Measurements from ENCODE around the gene SH3RF1.

The SH3RF1 gene

GRCh38 chr4:169070895-169071218 lies 199.9 kb downstream of the SH3RF1 start:
- no peak for TF ChIP-seq POLR2A (IDR thresholded peaks at IDR 0.05; ENCODE audit: low read depth, low read length)
- FAIRE-seq (no peak), DNase-seq (ENCODE audit: insufficient read length, low spot score) (no peak)

- DNase-seq (ENCODE audit: insufficient read length, low spot score), result peak; percentile 26
- no peak for TF ChIP-seq POLR2A (IDR thresholded peaks at IDR 0.05; ENCODE audit: low read depth, low read length)
- no peak for FAIRE-seq
Observed at GRCh38 chr4:169070071-169070894, 200.5 kb downstream of the SH3RF1 start.

DNA sequence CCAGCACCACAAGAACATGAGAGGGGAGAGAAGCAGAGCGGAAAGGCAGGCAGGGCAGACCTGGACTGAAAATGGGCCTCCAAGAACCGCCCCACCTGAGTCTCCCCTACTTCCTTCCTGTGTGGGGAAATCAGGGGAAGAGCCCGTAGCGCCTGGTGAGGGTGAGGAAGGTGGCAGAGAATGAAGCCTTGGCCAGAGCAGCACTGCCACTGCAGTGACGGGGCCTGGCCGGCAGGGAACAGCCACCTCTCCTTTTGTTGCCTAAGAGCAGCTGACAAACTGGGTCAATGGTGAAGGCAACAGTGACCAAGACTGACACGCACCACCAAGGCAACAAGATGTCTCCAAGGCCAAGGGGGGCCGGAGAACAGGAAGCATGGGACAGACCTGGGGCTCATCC lies 202.3 kb downstream of the SH3RF1 start:
- DNase-seq (ENCODE audit: insufficient read length, low spot score) (no peak), FAIRE-seq (no peak)
- no peak for TF ChIP-seq POLR2A (IDR thresholded peaks at IDR 0.05; ENCODE audit: low read depth, low read length)

DNA sequence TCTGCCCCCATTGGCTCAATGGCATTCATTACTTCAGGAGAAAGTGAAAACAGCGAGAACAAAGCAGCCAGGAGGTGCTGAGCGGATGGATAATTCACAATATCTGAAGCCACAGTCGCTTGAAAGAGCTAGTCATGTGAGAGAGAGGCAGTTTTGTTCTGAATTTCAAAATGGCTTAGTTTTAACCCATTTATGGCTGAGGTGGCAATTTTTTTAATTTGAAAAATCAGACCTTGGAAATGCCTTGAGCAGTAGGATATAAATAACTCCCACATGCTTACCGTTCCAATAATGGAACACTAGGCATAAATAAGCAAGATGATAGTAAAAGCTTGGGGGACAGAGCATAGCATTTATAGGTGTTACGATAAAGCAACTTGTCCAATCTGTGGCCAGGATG lies 203.8 kb downstream of the SH3RF1 start:
- no peak for TF ChIP-seq POLR2A (IDR thresholded peaks at IDR 0.05; ENCODE audit: low read depth, low read length)
- DNase-seq (ENCODE audit: insufficient read length, low spot score), result no peak
- no peak for FAIRE-seq

GRCh38 chr4:169064296-169064695 lies 206.5 kb downstream of the SH3RF1 start:
- no peak for FAIRE-seq
- DNase-seq (ENCODE audit: insufficient read length, low spot score), result no peak
- no peak for TF ChIP-seq POLR2A (IDR thresholded peaks at IDR 0.05; ENCODE audit: low read depth, low read length)

GRCh38 chr4:169063441-169063840 lies 207.3 kb downstream of the SH3RF1 start:
- no peak for FAIRE-seq
- TF ChIP-seq POLR2A (IDR thresholded peaks at IDR 0.05; ENCODE audit: low read depth, low read length), result no peak
- DNase-seq (ENCODE audit: insufficient read length, low spot score), result no peak

GRCh38 chr4:169062897-169063244 lies 207.9 kb downstream of the SH3RF1 start:
- no peak for DNase-seq (ENCODE audit: insufficient read length, low spot score)
- no peak for TF ChIP-seq POLR2A (IDR thresholded peaks at IDR 0.05; ENCODE audit: low read depth, low read length)
- no peak for FAIRE-seq

- FAIRE-seq (no peak), DNase-seq (ENCODE audit: insufficient read length, low spot score) (no peak)
Observed at GRCh38 chr4:169061386-169061785, 209.4 kb downstream of the SH3RF1 start.

GRCh38 chr4:169060391-169061091 lies 210.2 kb downstream of the SH3RF1 start:
- DNase-seq (ENCODE audit: insufficient read length, low spot score), result no peak
- no peak for FAIRE-seq
- TF ChIP-seq POLR2A (IDR thresholded peaks at IDR 0.05; ENCODE audit: low read depth, low read length), result no peak

More at GRCh38 chr4:169061386-169061785, 209.4 kb downstream of the SH3RF1 start:
- TF ChIP-seq POLR2A (IDR thresholded peaks at IDR 0.05; ENCODE audit: low read depth, low read length), result no peak

DNA sequence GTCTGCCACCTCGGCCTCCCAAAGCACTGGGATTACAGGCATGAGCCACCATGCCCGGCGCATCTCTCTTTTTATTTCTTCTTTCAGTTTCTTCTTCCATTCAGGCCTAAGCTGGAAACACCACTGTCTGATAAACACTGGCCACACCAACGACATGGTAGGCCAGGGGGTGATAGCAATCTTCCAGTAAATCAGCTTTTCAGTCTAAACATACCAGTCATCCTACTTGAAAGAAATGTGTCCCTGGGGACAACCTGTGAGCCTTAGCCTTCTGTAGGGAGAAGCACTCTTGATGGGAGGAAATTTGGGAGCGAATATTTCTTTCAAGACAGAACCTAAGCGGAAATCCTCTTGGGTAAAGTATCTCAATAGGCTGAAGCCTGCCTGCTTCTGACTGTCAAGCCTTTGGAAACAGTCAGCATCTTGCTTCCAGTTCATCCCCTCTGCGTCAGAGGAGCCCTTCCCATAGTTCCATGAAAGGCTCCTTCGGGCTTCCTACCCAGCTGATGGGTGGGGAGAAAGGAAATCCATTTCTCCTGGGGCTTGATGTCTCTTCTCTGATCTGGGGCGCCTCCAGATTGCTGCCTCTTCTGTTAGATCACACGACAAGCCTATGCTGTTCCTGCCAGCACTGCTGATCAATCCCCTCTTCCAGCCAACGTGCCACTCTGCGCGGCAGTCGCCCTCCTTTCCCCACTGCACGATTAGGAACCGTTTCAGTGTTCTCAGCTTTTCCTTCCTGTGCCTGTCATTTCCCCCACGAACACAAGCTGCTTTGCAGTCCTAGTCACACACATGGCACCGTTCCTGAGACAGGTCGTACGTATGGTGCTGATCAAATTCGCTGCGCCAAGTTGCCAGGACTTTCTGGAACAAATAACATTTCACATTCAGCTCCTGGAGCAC lies 211.2 kb downstream of the SH3RF1 start:
- DNase-seq (ENCODE audit: insufficient read length, low spot score), result no peak
- TF ChIP-seq POLR2A (IDR thresholded peaks at IDR 0.05; ENCODE audit: low read depth, low read length), result no peak
- FAIRE-seq, result no peak

DNA sequence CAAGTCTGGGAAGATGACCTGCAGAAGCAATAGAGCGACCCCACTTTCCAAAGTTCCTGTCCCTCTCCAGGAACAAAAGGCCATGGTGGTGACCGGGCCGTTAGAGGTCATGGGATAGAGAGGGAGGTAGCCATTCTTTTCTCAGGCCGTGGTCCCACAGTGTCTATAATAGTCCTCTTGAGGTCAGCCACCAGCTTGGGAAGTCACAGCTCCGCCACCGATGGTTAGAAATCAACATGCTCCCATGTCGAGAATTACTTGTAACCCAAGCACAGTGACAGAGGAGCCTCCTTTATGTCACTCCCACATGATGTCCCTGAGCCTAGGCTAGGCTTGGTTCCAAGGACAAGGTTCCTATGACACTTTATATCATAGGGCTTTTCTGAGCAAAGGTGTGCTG lies 212.4 kb downstream of the SH3RF1 start:
- FAIRE-seq, result no peak
- TF ChIP-seq POLR2A (IDR thresholded peaks at IDR 0.05; ENCODE audit: low read depth, low read length), result no peak
- DNase-seq (ENCODE audit: insufficient read length, low spot score), result no peak

GRCh38 chr4:169054879-169055278 lies 215.9 kb downstream of the SH3RF1 start:
- no peak for TF ChIP-seq POLR2A (IDR thresholded peaks at IDR 0.05; ENCODE audit: low read depth, low read length)
- FAIRE-seq (no peak), DNase-seq (ENCODE audit: insufficient read length, low spot score) (no peak)

- TF ChIP-seq POLR2A (IDR thresholded peaks at IDR 0.05; ENCODE audit: low read depth, low read length), result no peak
- no peak for DNase-seq (ENCODE audit: insufficient read length, low spot score)
- no peak for FAIRE-seq
Observed at GRCh38 chr4:169052594-169052945, 218.2 kb downstream of the SH3RF1 start.

All from H54 (cell line).